Myocyte (in vitro differentiated cells): ENCODE results near the gene GCNT2. TPM values are rescaled to one million over a fixed set of nuclear protein-coding genes. Genes with fewer than 3 reads are reported as not detected.
"Not testable (repeated sequence)": the region's sequence is repeated elsewhere in the genome, so short reads cannot be mapped to it uniquely, and the experiment has no call there.

Source experiments
- DNase-seq: peaks from one replicate; pipeline ENCODE4 v3.0.0-alpha.2; 2012; ENCODE audit warnings: low read depth
- total RNA-seq: library from RNA; depleted of rRNA; stranded (reverse); fragments of >200 nt; gene quantifications from 2 replicates; pipeline ENCODE4 v1.2.3, GENCODE V29; 2014

Gene GCNT2
- total RNA-seq, 1 donor from 2014 or later = 0.43 TPM

DNA sequence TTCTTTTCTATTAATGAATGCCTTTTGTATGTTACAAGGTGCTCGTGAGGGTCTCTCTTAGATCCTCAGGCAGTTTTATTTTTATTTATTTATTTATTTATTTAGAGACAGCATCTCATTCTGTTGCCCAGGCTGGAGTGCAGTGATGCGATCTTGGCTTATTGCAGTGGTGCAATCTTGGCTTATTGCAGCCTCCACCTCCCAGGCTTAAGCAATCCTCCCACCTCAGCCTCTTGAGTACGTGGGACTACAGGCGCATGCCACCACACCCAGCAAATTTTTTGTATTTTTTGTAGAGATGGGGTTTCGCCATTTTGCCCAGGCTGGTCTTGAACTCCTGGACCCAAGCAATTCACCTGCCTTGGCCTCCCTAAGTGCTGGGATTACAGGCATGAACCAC lies 79.5 kb downstream of the GCNT2 start:
- DNase-seq = not testable (repeated sequence)

DNA sequence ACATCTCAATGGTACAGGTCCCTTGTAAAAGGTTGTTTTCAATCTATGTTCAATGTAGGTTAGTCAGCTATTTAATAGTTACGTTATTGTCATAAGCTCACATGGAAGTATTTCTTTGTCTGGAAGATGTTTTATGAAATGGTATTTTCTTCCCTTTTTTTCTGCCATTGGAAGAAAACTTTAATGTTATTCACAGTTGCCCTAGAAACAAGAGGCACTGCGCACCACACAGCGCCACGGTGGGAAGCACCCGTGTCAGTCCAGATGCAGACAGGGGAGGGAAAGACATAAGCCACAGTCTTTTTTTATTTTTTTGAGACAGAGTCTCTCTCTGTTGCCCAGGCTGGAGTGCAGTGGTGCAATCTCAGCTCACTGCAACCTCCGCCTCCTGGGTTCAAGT lies 82.1 kb downstream of the GCNT2 start:
- DNase-seq = no peak

DNA sequence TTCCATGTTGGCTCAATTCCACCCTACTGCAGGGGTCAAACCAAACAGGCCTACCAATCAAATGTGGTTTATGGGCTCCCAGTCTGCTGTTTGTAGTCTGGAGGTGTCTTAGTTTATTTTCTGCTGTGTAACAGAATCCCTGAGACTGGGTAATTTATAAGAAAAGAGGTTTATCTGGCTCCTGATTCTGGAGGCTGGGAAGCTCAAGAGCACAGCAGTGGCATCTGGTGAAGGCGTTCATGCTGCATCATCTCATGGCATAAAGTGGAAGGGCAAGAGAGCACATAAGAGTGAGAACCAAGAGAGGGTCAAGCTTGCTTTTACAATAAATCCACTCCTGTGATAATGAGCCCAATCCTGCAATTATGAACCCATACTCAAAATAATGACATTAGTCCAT lies 87.9 kb downstream of the GCNT2 start:
- no peak for DNase-seq

DNA sequence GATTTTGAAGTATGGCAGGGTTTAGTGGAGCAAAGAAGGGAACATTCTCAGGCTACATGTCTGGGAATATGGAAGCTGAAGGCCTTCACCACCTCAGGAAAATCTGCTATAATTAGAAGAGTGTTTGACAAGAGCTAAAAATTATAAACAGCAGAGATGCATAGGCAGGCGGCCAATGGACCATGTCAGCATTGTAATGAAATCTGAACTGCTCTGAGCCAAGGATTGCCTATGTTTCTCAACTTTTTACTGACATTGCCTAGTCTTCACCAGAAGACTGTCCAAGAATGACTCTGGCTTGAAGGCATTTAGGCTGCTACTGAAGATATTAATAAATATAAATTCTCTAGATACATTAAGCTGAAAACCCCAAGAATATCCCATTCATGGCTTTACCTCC lies 89.1 kb downstream of the GCNT2 start:
- DNase-seq = no peak

DNA sequence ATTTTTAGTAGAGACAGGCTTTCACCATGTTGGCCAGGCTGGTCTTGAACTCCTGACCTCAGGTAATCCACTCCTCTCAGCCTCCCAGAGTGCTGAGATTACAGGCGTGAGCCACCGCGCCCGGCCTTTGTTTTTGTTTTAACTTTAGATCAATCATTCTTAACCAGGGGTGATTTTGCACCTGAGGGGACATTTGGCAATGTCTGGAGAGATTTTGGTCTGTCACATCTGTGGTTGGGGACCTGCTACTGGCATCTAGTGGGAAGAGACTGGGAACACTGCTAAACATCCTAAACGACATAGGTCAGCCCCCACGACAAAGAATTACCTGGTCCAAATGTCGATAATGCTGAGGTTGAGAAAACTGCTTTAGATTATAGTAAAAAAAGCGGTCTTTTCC lies 91.0 kb downstream of the GCNT2 start:
- no peak for DNase-seq

DNA sequence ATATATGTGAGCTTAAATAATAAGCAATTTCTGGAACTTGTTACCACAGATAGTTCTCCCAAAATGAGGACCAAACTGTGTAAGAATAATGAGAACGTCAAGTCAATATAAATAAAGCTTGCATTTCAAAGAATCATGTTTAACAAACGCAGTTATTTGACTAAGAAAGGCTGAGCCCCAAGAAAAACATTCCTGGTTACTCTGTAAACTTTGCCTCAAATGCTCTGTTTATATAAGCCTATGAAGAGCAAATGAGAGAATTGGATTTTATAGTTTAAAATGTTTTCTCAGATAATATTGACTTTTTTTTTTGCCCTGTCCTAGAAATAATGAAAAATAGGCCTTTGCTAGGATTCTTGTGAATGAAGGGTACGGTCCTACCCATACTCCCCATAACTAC lies 91.9 kb downstream of the GCNT2 start:
- no peak for DNase-seq

DNA sequence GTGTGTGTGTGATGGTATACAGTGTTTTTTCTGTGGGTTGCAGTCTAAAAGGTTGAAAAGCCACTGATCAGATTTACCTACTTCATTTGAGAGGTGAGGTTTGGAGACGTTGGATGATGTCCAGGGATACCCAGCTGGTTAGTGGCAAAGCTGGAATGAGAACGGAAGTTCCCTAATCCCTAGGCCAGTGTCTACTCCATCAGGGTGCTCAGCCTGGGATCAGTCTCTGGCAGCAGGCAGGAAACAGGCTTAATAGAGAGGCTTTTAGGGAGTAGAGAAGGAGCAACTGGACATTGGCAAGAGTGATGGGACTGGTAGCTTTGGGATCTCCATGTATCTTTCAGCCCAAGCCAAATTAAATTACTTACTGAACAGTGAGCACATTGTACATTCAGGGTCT lies 92.6 kb downstream of the GCNT2 start:
- peak; percentile 12 for DNase-seq

DNA sequence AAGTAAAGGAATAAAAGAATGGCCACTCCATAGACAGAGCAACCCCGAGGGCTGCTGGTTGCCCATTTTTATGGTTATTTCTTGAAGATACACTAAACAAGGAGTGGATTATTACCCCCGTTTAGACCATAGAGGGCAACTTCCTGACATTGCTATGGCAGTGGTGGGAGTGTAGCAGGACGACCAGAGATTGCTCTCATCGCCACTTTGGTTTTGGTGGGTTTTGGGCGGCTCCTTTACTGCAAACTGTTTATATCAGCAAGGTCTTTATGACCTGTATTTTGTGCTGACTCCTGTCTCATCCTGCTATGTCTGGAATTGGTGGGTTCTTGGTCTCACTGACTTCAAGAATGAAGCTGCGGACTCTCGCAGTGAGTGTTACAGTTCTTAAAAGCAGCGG lies 94.5 kb downstream of the GCNT2 start:
- DNase-seq = no peak

DNA sequence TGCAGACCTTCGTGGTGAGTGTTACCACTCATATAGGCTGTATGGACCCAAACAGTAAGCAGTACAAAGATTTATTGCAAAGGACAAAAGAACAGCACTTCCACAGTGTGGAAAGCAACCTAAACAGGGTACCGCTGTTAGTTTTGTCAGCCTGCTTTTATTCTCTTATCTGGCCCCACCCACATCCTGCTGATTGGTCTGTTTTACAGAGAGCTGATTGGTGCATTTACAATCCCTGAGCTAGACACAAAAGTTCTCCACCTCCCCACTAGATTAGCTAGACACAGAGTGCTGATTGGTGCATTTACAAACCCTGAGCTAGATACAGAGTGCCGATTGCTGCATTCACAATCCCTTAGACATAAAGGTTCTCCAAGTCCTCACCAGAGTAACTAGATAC lies 95.1 kb downstream of the GCNT2 start:
- not testable (repeated sequence) for DNase-seq

DNA sequence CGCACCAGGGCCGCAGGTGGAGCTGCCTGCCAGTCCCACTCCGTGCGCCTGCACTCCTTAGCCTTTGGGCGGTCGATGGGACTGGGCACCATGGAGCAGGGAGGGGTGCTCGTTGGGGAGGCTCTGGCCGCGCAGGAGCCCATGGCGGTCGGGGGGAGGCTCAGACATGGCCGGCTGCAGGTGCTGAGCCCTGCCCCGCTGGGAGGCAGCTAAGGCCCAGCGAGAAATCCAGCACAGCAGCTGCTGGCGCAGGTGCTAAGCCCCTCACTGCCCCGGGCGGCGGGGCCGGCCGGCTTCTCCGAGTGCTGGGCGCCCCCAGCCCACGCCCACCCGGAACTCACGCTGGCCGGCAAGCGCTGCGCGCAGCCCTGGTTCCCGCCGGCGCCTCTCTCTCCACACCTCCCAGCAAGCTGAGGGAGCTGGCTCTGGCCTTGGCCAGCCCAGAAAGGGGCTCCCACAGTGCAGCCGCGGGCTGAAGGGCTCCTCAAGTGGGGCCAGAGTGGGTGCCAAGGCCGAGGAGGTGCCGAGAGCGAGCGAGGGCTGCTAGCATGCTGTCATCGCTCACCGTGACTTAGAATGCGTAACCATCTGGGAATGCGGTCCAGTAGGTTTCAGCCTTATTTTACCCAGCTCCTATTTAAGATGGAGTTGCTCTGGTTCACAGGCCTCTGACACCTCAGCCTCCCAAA lies 96.0 kb downstream of the GCNT2 start:
- no peak for DNase-seq

DNA sequence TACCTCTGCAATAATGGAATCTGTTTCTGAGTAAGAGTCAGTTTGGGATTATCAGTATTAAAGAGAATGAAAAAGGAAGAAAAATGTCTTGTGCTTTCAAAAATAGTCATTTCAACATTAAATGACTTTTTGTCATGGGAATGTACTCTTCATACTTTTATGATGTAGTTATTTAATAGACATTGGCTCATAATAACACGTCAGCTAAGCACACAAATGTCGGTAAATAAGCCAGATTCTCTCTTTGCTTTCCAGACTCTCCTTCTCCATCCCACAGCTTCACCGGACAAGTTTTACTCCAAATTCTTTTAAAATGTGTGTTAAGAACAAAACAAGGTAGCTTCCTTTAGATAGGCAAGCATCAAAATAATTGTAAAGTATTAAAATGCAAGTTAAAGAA lies 97.3 kb downstream of the GCNT2 start:
- DNase-seq = no peak

DNA sequence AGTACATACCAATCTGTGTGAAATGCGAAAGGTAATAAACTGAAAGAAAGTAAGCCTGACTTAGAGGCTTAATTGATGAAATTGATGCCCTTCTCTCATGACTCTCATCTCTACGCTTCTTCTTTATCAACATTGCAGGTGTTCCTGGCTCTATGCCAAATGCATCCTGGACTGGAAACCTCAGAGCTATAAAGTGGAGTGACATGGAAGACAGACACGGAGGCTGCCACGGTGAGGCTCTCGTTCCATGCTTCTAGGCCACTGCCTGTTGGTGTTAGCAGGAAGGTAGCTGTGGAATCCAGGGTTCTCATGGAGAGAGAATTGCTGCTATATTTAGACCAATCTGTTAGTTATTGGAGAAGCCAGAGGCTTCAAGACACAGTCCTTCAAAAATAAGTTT lies 100.1 kb downstream of the GCNT2 start:
- DNase-seq = peak; percentile 15

DNA sequence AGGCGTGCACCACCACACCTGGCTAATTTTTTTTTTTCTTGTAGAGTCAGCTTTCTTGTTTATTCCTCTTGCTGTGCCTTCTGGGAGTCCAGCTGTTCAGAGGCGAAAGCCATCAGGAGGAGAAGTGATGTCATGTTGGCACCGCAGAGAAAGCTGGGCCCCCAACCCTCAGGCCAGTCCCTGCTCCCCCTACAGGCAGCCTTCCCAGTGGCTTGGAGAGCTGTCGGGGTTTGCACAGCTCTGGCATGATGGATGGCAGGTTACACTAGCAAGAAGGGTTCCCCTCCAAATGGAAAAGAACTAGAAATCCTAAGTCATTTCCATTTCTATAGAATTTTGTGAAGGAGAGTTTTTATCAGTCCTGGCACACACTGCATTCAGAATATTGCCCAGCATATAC lies 100.7 kb downstream of the GCNT2 start:
- DNase-seq = no peak

DNA sequence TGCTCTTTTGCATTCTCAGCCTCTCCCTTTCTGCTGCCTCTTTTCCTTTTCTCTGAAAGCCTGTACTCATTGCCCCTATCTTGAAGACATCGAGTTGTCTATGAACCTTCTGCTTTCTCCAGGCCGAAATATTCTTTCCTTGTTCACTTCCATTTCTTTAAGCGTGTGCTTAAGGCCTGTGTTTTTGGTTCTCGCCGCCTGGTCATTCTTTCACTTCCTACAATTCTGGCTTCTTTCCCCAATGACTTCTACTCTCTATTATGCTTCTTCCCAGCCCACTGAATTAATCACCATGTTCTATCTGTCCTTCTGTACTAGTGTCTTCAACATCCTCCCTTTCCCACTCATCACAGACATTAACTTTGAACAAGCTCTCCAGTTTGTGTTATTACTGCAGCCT lies 103.7 kb downstream of the GCNT2 start:
- no peak for DNase-seq

DNA sequence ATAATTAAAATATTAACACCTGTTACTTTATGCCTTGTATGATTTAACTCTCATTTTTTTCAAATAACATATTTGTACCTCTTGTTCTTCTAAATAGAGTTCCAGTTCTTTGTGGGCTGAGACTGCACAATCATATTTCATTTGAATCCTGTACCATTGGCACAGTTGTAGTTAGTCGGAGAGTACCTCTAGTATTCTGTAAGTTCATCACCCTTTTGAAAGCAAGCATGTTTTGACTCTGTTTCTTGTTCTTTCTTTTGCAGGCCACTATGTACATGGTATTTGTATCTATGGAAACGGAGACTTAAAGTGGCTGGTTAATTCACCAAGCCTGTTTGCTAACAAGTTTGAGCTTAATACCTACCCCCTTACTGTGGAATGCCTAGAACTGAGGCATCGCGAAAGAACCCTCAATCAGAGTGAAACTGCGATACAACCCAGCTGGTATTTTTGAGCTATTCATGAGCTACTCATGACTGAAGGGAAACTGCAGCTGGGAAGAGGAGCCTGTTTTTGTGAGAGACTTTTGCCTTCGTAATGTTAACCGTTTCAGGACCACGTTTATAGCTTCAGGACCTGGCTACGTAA lies 105.1 kb downstream of the GCNT2 start:
- DNase-seq = no peak

DNA sequence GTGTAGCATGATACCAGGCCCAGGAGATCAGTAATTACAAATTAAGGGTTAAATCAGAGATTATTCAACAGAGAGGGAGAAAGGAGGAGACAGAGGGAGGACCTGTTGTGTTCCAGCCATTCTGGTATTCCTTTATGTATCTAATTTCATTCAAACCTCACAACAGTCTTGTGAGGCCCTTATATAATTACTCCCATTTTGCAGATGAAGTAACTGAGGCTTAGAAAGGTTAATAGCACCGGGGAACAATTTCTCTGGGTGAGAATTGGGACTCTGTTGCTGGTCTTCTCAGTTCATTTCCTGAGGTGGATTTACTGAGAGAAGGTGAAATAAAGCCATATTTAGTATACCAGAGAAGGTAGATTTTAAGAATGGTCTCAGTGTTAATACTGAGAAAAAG lies 106.6 kb downstream of the GCNT2 start:
- DNase-seq = no peak

DNA sequence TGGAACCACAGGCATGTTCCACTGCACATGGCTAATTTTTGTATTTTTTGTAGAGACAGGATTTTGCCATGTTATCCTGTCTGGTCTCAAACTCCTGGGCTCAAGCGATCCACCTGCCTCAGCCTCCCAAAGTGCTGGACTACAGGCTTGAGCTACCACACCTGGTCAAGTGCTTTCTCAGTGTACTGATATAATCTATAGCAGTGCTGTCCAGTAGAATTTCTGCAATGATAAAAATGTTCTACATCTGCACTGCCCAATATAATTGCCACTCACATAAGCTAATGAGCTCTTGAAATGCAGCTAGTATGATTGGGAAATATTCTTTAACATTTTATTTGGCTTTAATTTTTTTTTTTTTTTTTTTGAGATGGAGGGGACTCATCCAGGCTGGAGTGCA lies 109.0 kb downstream of the GCNT2 start:
- no peak for DNase-seq

DNA sequence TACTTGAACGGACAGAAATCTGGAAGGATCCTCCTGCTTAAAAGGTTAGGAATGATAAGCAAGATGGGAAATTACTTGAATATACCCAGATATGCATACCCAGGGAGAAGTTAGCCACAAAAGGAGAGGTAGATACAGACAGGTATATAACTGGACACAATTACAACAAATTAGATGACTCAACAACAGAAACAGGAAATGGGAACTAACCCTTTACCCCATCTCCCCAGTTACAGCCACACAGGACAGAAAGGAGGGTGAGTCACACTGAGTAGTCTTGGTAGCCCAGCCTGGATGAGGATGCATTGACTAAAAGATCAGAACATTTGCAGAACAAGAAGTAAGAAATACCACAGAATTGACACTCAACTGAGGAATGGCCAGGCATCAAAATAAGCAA lies 112.1 kb downstream of the GCNT2 start:
- DNase-seq = no peak

DNA sequence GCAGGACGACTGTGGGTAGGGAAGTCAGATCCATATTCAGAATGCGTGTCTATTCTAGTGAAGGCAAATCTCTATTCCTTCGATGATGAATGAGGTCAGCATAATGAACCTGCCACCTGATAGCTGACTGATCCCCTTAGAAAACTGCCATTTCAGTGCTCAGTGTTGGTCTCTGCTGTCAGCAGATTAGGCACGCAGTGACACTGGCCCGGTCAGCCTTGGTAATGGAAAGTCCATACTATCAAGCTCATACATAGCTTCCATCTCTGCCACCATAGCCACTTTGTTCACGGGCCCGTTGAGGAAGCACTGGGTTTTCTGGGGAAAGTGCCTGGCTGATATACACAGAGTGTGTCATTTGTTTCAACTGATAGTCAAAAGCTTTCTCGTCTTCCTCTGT lies 119.3 kb downstream of the GCNT2 start:
- no peak for DNase-seq

DNA sequence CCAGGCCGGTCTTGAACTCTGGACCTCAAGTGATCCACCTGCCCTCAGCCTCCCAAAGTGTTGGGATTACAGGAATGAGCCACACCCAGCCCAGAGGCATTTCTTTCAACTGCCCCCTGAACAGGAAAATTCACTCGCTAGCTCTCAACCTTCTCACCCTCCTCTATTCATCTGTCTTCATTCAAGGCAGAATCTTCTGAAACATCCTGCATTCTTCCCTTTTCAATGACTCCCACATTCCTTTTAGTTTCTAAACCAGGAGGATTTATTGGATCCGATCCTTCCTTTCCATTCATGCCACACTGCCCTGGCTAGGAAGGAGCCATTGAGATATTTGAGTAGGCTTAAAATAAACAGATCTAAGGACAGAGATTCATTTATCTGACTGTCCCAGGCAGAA lies 120.4 kb downstream of the GCNT2 start:
- DNase-seq = no peak

DNA sequence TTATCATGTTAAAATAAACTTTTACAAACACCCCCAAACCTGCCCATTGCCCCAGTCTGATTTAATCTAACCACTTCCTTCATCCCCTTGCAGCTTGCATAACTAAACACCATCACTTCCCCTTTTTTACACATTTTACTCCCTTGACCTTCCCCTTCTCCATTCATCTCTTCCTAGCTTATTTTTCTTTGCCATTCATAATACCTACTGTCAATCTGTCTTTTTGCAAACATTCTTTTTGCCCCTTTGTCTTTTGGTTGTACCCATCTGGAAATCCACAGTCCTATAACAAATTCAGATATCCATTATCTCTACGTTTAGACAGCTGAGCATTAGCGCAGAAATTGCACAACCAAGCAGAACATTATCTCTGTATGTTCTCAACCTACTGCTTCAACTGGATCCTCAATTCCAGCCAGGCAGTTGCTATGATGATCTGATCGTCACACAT lies 122.1 kb downstream of the GCNT2 start:
- no peak for DNase-seq

DNA sequence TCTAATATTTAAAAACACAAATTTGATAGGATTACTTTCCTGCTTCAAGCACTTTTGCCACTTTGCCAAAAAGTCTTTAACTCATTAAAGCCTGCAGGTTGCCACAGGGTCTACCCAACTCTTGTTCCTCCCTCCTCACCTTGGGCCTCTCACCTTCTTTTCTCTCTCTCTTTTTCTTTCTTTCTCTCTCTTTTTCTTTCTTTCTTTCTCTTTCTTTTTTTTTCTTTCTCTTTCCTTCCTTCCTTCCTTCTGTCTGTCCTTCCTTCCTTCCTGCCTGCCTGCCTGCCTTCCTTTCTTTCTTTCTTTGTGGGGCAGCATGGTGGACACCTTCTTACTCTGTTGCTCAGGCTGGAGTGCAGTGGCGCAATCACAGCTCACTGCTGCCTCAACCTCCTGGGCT lies 123.1 kb downstream of the GCNT2 start:
- DNase-seq = no peak

DNA sequence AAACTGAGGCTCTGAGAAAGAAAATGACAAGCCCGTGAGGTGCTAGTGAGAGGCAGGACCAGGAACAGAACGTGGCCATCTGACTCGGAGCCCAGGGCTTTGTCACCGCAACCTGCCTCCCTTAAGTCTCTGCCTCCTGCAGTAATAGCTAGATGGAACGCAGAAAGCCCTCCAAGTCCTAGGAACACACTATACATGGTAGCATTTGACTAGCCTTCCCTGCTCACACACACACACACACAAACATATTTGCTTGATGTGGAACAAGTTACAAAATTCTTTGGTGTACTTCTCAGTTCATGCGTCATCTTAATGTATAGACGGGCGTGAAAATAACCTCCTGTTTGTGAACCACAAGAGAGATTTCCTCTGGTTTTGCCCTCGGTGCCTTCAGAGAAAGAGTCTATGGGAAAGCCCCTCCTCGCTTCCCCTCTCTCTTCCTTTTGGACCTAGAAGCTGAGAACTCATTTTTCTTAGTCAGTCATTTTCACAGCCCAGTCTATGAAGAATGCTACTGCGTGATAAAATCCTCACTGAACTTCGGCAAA lies 134.4 kb downstream of the GCNT2 start:
- no peak for DNase-seq
